A549 treated with dexamethasone at 1 μM for 4 hours (cell line): ENCODE results near the gene COMMD10. TPM values are rescaled to one million over a fixed set of nuclear protein-coding genes. Genes with fewer than 3 reads are reported as not detected.

ENCODE experiments used
- total RNA-seq: library from RNA; stranded (reverse); fragments of 200-300 nt; extraction: Qiagen RNA extraction; gene quantifications from 5 replicates; pipeline ENCODE4 v1.2.3, GENCODE V29; 2022

The COMMD10 gene
- total RNA-seq: 32.2 to 36.3 TPM (median 34.5 TPM) in 5 replicates

DNA sequence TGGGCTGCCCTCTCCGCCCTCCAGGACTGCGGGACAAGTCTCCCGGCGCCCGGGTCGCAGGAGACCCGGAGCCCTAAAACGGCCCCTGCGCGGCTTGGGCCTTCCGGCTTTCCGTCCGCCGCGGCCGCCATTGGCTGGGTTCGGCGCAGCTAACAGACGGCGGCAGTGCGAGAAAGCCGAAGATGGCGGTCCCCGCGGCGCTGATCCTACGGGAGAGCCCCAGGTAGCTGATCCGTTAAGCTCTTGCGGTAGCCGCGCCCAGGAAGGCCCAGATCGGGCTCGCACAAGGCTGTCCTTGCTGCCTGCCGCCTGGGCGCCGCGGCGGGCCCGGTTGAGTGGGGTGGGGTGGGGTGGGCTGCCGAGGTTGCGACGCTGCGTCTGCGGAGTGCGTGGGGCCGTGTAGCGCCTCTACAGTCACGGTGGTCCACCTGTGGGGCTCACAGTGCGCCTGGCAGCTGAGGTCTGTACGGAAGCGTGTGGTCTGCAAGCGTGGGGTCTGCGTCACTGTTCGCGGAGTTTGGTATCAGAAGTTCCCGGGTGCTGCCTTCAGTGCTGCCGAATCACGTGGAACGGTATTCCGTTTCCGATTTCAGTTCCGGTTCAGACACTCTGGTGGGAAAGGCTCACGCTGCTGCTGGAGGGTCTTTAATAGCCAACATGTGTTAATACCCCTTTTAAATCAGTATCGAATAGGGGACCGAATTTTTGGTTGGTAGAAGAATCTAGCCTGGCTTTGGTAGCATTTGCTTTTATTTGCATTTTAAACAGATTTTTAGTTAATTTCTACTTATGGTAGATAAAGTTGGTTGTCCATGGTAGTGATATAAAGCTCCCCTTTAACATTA, at the start of gene COMMD10:
COMMD10 (plus strand) TSS at position 155 of the 845 bp plus-strand sequence.

Other genes with a start within 250 kb of the COMMD10 start
- gene ATG12, start 243.5 kb upstream of the COMMD10 start, total RNA-seq: 36.9 to 45.7 TPM (median 41.1 TPM) in 5 replicates
- 71.4 to 90.5 TPM (median 85.2 TPM) in 5 replicates for gene AP3S1, start 243.1 kb upstream of the COMMD10 start, total RNA-seq
- gene LVRN, start 122.5 kb upstream of the COMMD10 start, total RNA-seq: 0.02 to 0.07 TPM (median 0.05 TPM) in 4 of 5 replicates, not detected in the other
- gene ARL14EPL, start 52.6 kb upstream of the COMMD10 start, total RNA-seq: 0.06 to 0.22 TPM (median 0.15 TPM) in 5 replicates